Stimulated activated CD8-positive, alpha-beta memory T cell treated with anti-CD3 and anti-CD28 coated beads, Interleukin-4, amount 100 ng/mL, for 24 hours (primary cell): ENCODE measurements around the gene CYP2D6.
"Not testable (repeated sequence)": the region's sequence is repeated elsewhere in the genome, so short reads cannot be mapped to it uniquely, and the experiment has no call there.

Experiments
- DNase-seq: peaks from one replicate; pipeline ENCODE4 v3.0.0-alpha.2; 2020; ENCODE audit warnings: low read depth

CYP2D6 gene

GRCh38 chr22:42158456-42159132 lies 28.0 kb upstream of the CYP2D6 start:
- no peak for DNase-seq

GRCh38 chr22:42156598-42156997 lies 26.0 kb upstream of the CYP2D6 start:
- no peak for DNase-seq

GRCh38 chr22:42156121-42156520 lies 25.5 kb upstream of the CYP2D6 start:
- no peak for DNase-seq

- DNase-seq, result no peak
Observed at GRCh38 chr22:42155053-42155543, 24.5 kb upstream of the CYP2D6 start.

- DNase-seq, result no peak
Observed at GRCh38 chr22:42154293-42155052, 23.9 kb upstream of the CYP2D6 start.

GRCh38 chr22:42152661-42153270 lies 22.2 kb upstream of the CYP2D6 start:
- no peak for DNase-seq

- no peak for DNase-seq
Observed at GRCh38 chr22:42151924-42152635, 21.5 kb upstream of the CYP2D6 start.

- DNase-seq, result no peak
Observed at GRCh38 chr22:42150727-42151590, 20.3 kb upstream of the CYP2D6 start.

GRCh38 chr22:42149798-42150197 lies 19.2 kb upstream of the CYP2D6 start:
- not testable (repeated sequence) for DNase-seq

- no peak for DNase-seq
Observed at GRCh38 chr22:42145175-42145574, 14.6 kb upstream of the CYP2D6 start.

- not testable (repeated sequence) for DNase-seq
Observed at GRCh38 chr22:42143859-42144822, 13.5 kb upstream of the CYP2D6 start.

GRCh38 chr22:42142771-42143461 lies 12.3 kb upstream of the CYP2D6 start:
- no peak for DNase-seq

- not testable (repeated sequence) for DNase-seq
Observed at GRCh38 chr22:42141307-42142057, 10.9 kb upstream of the CYP2D6 start.

- not testable (repeated sequence) for DNase-seq
Observed at GRCh38 chr22:42140153-42140552, 9.5 kb upstream of the CYP2D6 start.

- not testable (repeated sequence) for DNase-seq
Observed at GRCh38 chr22:42139508-42139907, 8.9 kb upstream of the CYP2D6 start.

GRCh38 chr22:42138972-42139371 lies 8.4 kb upstream of the CYP2D6 start:
- no peak for DNase-seq

- no peak for DNase-seq
Observed at GRCh38 chr22:42138122-42138770, 7.6 kb upstream of the CYP2D6 start.

- not testable (repeated sequence) for DNase-seq
Observed at GRCh38 chr22:42135688-42136087, 5.1 kb upstream of the CYP2D6 start.
